K562 (cell line): ENCODE measurements around the gene ABLIM2. TPM values are rescaled to one million over a fixed set of nuclear protein-coding genes. Genes with fewer than 3 reads are reported as not detected.

Source experiments
- ATAC-seq: fragments of 200-7000 bp; cut with Tn5 transposase; 3 replicates; pipeline ENCODE4 v1.9.1; 2020; ENCODE audit warnings: moderate library complexity
- BruUV-seq: library from RNA; stranded (reverse); fragments of 400-500 nt; replicated peaks from 2 replicates; lab custom pipeline; 2021; lab: Mats Ljungman, UMichigan
- CTCF ChIA-PET: fragments of 300-600 bp; formaldehyde crosslinking; extraction: SDS; loops from one replicate; lab custom pipeline; 2021; ENCODE audit warnings: low intra/inter-chr PET ratio; lab: Yijun Ruan, JAX
- POLR2A ChIA-PET: fragments of 300-600, 350-650 bp; sonication (Branson Sonifier 250); formaldehyde crosslinking; extraction: SDS; loops from one replicate; lab custom pipeline; 2021; ENCODE audit warnings: antibody characterized with exemption, inconsistent platforms; lab: Yijun Ruan, JAX
- DNase-seq, 4 experiments: peaks; one replicate each; pipeline versions ENCODE4 v3.0.0 to v3.0.0-alpha.2; 2011 to 2018; ENCODE audit warnings: low spot score in 3 of 4, mixed read lengths in 3 of 4; ENCODE audit errors: extremely low read depth in 1 of 4
- FAIRE-seq: peaks from 2 replicates; lab custom pipeline; 2011; peaks lifted over from hg19 to GRCh38; lab: Jason Lieb, UNC
- H2AFZ ChIP-seq: 2 replicates; pipeline ENCODE4 v1.6.0; 2011; ENCODE audit warnings: low read depth, low read length, control low read depth, inconsistent platforms
- H3K27ac ChIP-seq: fragments of 200-600 bp; 3 replicates; pipeline ENCODE4 v1.8.0; 2011; ENCODE audit warnings: low read depth, mild to moderate bottlenecking, control low read depth, inconsistent platforms, low read length, moderate library complexity, mixed read lengths; ENCODE audit errors: extremely low read depth
- H3K27me3 ChIP-seq, 2 experiments: fragments of 300-600 bp in 1 of 2; 2 replicates in 1 of 2; 3 replicates in 1 of 2; pipeline versions ENCODE4 v1.6.0 to v1.8.0; 2011; ENCODE audit warnings: inconsistent platforms in 2 of 2, low read length in 2 of 2, mild to moderate bottlenecking in 1 of 2, mixed read lengths in 1 of 2, moderate library complexity in 1 of 2; ENCODE audit not compliant: control insufficient read depth in 2 of 2, insufficient read depth in 2 of 2
- H3K36me3 ChIP-seq: fragments of 300-600 bp; 3 replicates; pipeline ENCODE4 v1.8.0; 2011; ENCODE audit warnings: mild to moderate bottlenecking, low read length, inconsistent platforms; ENCODE audit not compliant: control insufficient read depth, insufficient read depth
- H3K4me1 ChIP-seq, 2 experiments: fragments of 200-600 bp in 1 of 2; replicated peaks in 1 of 2; 2 replicates in 1 of 2; 3 replicates in 1 of 2; pipeline versions ENCODE4 v1.5.1 to v1.8.0; 2011; ENCODE audit warnings: inconsistent platforms in 2 of 2, low read length in 2 of 2, mild to moderate bottlenecking in 1 of 2, mixed read lengths in 1 of 2, moderate library complexity in 1 of 2; ENCODE audit not compliant: control insufficient read depth in 2 of 2, insufficient read depth in 2 of 2
- H3K4me2 ChIP-seq: 2 replicates; pipeline ENCODE4 v1.6.1; 2011; ENCODE audit warnings: low read length, control low read depth, inconsistent platforms, mixed read lengths; ENCODE audit not compliant: insufficient read depth
- H3K4me3 ChIP-seq: fragments of 200-600 bp; sonication (generic), shearing (Covaris generic); 2 replicates; pipeline ENCODE4 v1.5.1; 2016; ENCODE audit warnings: control low read depth, inconsistent platforms
- H3K79me2 ChIP-seq: fragments of 200-600 bp; 3 replicates; pipeline ENCODE4 v1.8.0; 2011; ENCODE audit warnings: low read length, inconsistent platforms; ENCODE audit not compliant: control insufficient read depth, insufficient read depth
- H3K9ac ChIP-seq, 2 experiments: 2 replicates each; pipeline versions ENCODE4 v1.6.0 to v1.6.1; 2011; ENCODE audit warnings: low read depth in 2 of 2, low read length in 2 of 2, control low read depth in 1 of 2, inconsistent platforms in 1 of 2, mild to moderate bottlenecking in 1 of 2, mixed read lengths in 1 of 2; ENCODE audit not compliant: insufficient read depth in 1 of 2
- H3K9me1 ChIP-seq: one replicate; pipeline ENCODE4 v1.6.0; 2011; ENCODE audit warnings: inconsistent platforms, mild to moderate bottlenecking, low read length, moderate library complexity; ENCODE audit not compliant: control insufficient read depth, insufficient read depth
- H3K9me3 ChIP-seq: replicated peaks from 2 replicates; pipeline ENCODE4 v1.5.1; 2011; ENCODE audit warnings: low read depth, low read length, inconsistent platforms; ENCODE audit not compliant: control insufficient read depth, insufficient read depth
- H4K20me1 ChIP-seq: replicated peaks from 2 replicates; pipeline ENCODE4 v1.6.1; 2011; ENCODE audit warnings: low read length, inconsistent platforms, mixed read lengths; ENCODE audit not compliant: control insufficient read depth, insufficient read depth
- CBFA2T2 ChIP-seq: fragments of 450-650 bp; conservative IDR thresholded peaks from 2 replicates; pipeline ENCODE4 v1.6.1; 2017; ENCODE audit warnings: mild to moderate bottlenecking
- CHCHD3 ChIP-seq: fragments of 250-450 bp; sonication (Bioruptor Pico); IDR thresholded peaks from 2 replicates; pipeline ENCODE4 v2.1.2; 2022; ENCODE audit warnings: mild to moderate bottlenecking
- DACH1 ChIP-seq: fragments of 450-650 bp; IDR thresholded peaks from 2 replicates; pipeline ENCODE4 v1.6.1; 2018; ENCODE audit not compliant: partially characterized antibody
- HDAC6 ChIP-seq: IDR thresholded peaks from 2 replicates; pipeline ENCODE4 v1.6.1; 2012; ENCODE audit warnings: low read depth, mild to moderate bottlenecking, control low read depth, inconsistent platforms, low read length, moderate library complexity
- HNRNPH1 ChIP-seq: fragments of 200-400 bp; formaldehyde crosslinking; optimal IDR thresholded peaks from 2 replicates; pipeline ENCODE3; 2017; ENCODE audit warnings: low read depth, mild to moderate bottlenecking, low read length, moderate library complexity
- MIER1 ChIP-seq: fragments of 450-650 bp; IDR thresholded peaks from 2 replicates; pipeline ENCODE4 v1.6.1; 2016; ENCODE audit warnings: antibody characterized with exemption, mild to moderate bottlenecking, low read depth
- MXD1 ChIP-seq: fragments of 250-450 bp; sonication (Bioruptor Pico); IDR thresholded peaks from 2 replicates; pipeline ENCODE4 v1.8.0; 2021; ENCODE audit warnings: borderline replicate concordance, mild to moderate bottlenecking, moderate library complexity; ENCODE audit not compliant: poor library complexity, severe bottlenecking
- MYBL2 ChIP-seq, 2 experiments: fragments of 450-650 bp in 1 of 2; sonication (generic) in 1 of 2; formaldehyde crosslinking in 1 of 2; IDR thresholded peaks; 2 replicates each; pipeline versions ENCODE4 v1.6.1 to v1.8.1; 2017 to 2022; ENCODE audit warnings: borderline replicate concordance in 1 of 2, inconsistent platforms in 1 of 2, low read depth in 1 of 2, mild to moderate bottlenecking in 1 of 2, missing genetic modification reagents in 1 of 2, moderate library complexity in 1 of 2
- NCOA4 ChIP-seq: fragments of 450-650 bp; IDR thresholded peaks from 2 replicates; pipeline ENCODE4 v1.6.1; 2018; ENCODE audit warnings: mild to moderate bottlenecking; ENCODE audit not compliant: partially characterized antibody
- POLR3G ChIP-seq: IDR thresholded peaks from 2 replicates; pipeline ENCODE4 v1.6.1; 2011; ENCODE audit not compliant: insufficient read length, insufficient replicate concordance; ENCODE audit errors: extremely low read depth
- RBM22 ChIP-seq: fragments of 200-400 bp; formaldehyde crosslinking; IDR thresholded peaks from 2 replicates; pipeline ENCODE4 v1.6.1; 2018; ENCODE audit warnings: low read length, low read depth; ENCODE audit not compliant: poor library complexity, severe bottlenecking
- RBM34 ChIP-seq: fragments of 200-400 bp; formaldehyde crosslinking; IDR thresholded peaks from 2 replicates; pipeline ENCODE4 v1.6.1; 2018; ENCODE audit warnings: low read length, borderline replicate concordance; ENCODE audit not compliant: insufficient read depth
- RFX1 ChIP-seq: fragments of 450-650 bp; IDR thresholded peaks from 2 replicates; pipeline ENCODE4 v1.6.1; 2016; ENCODE audit warnings: mild to moderate bottlenecking, moderate library complexity
- ZFP1 ChIP-seq: fragments of 450-650 bp; formaldehyde crosslinking; IDR thresholded peaks from 2 replicates; pipeline ENCODE4 v1.4.0; 2020; ENCODE audit warnings: mild to moderate bottlenecking, mixed read lengths
- ZNF224 ChIP-seq: sonication (generic); formaldehyde crosslinking; IDR thresholded peaks from 2 replicates; pipeline ENCODE4 v1.8.0; 2022; ENCODE audit warnings: mild to moderate bottlenecking, missing genetic modification reagents
- ZNF41 ChIP-seq: fragments of 250-450 bp; sonication (Bioruptor Pico); conservative IDR thresholded peaks from 2 replicates; pipeline ENCODE4 v1.4.0; 2020; ENCODE audit warnings: mild to moderate bottlenecking
- WGBS: fragments of 100-300 bp; shearing (Covaris generic); methylation state at CpG from one replicate; pipeline ENCODE4 v1.1.6; 2016; ENCODE audit warnings: low coverage, mixed read lengths; ENCODE audit not compliant: insufficient coverage; ENCODE audit errors: missing lambda C conversion rate; 5-methylcytosine and 5-hydroxymethylcytosine counted together
- in situ Hi-C: fragments of 300-500 bp; cut with MboI; formaldehyde crosslinking; loops from 4 replicates; pipeline ENCODE4 v1.15.0; 2018; ENCODE audit warnings: inconsistent platforms, mixed read lengths
- intact Hi-C: fragments of 100-400 bp; cut with micrococcal nuclease; formaldehyde crosslinking; loops from 2 replicates; pipeline ENCODE4 v1.14.2; 2022
- polyA plus RNA-seq, 8 experiments: library from polyadenylated mRNA; depleted of rRNA in 4 of 8; stranded (reverse) in 5 of 8; unstranded in 3 of 8; fragments of >200 nt; fragmentation: Nextera tagmentation in 2 of 8; fragmentation: Illumina TruSeq in 1 of 8; extraction: Ambion mirVana in 2 of 8; extraction: Trizol in 1 of 8; gene quantifications; 2 replicates each; pipeline versions ENCODE4 v1.2.1 to v1.2.3, GENCODE V29; 2011 to 2014; ENCODE audit warnings: inconsistent platforms in 1 of 8, missing spikeins in 1 of 8
- total RNA-seq, 7 experiments: library from RNA; depleted of rRNA in 6 of 7; stranded (reverse); fragments of >200 nt in 6 of 7; fragmentation: Illumina TruSeq in 2 of 7; extraction: Trizol in 2 of 7; gene quantifications; 2 replicates each; pipeline versions ENCODE4 v1.2.1 to v1.2.3, GENCODE V29; 2011 to 2021; ENCODE audit warnings: low replicate concordance in 1 of 7

ABLIM2 gene
- total and polyA plus RNA-seq, 9 of the 15 experiments (the other 6 are each of a cell fraction or from before 2014, with no cell fraction given), result not detected

- DNase-seq (no peak), FAIRE-seq (no peak), ATAC-seq (no peak)
- Histone ChIP-seq H3K9me3 (no peaks in the 10 kb centered on the region), H3K9ac (no peak overlapping the region), H3K9me1 (no peaks in the 10 kb centered on the region), H3K27me3 (peaks cover 28 to 83% of the 10 kb centered on the region in 2 experiments; a peak in 4 of 5 replicates), H3K4me3 (no peak overlapping the region), H4K20me1 (peaks cover 8% of the 10 kb centered on the region; the same call in 1 of the 2 replicates), H3K27ac (no peak overlapping the region), H3K79me2 (no peaks in the 10 kb centered on the region), H3K4me1 (peaks cover 0 to 5% of the 10 kb centered on the region in 2 experiments; a peak in 2 of 5 replicates), H3K4me2 (no peak overlapping the region), H3K36me3 (no peaks in the 10 kb centered on the region), H2AFZ (no peak overlapping the region)
- no peak for TF ChIP-seq CHCHD3 (CRISPR knock-in tag)
- no peak for TF ChIP-seq MYBL2 (IDR thresholded peaks at IDR 0.05; ENCODE audit: low read depth)
- TF ChIP-seq MYBL2 (CRISPR knock-in tag; IDR thresholded peaks at IDR 0.05; ENCODE audit: borderline replicate concordance), result no peak
- CTCF ChIA-PET, result no interaction called here
- intact Hi-C loops (no loop called here), in situ Hi-C loops (no loop called here)
- under 1% methylated on average over 19 of the region's 20 CpGs for WGBS
- BruUV-seq, result no TSS peak
- POLR2A ChIA-PET, result no interaction called here
Measured at GRCh38 chr4:8108261-8108660, 50.4 kb downstream of the ABLIM2 start.

- Histone ChIP-seq H3K4me3 (no peak overlapping the region), H3K4me1 (peaks cover 0 to 5% of the 10 kb centered on the region in 2 experiments; a peak in 2 of 5 replicates), H3K9ac (no peak overlapping the region), H3K4me2 (no peak overlapping the region), H3K79me2 (no peaks in the 10 kb centered on the region), H3K27ac (no peak overlapping the region), H3K36me3 (no peaks in the 10 kb centered on the region), H3K27me3 (peaks cover 28 to 80% of the 10 kb centered on the region in 2 experiments; a peak in 4 of 5 replicates), H3K9me3 (no peaks in the 10 kb centered on the region), H4K20me1 (peaks cover 4% of the 10 kb centered on the region; the same call in 1 of the 2 replicates), H2AFZ (no peak overlapping the region), H3K9me1 (no peaks in the 10 kb centered on the region)
- no TSS peak for BruUV-seq
- 3% methylated on average over 10 of the region's 11 CpGs for WGBS
- CTCF ChIA-PET, result no interaction called here
- intact Hi-C loops, result no loop called here
- no peak for DNase-seq
- no peak for FAIRE-seq
- POLR2A ChIA-PET, result no interaction called here
- in situ Hi-C loops, result no loop called here
- ATAC-seq, result no peak
- TF ChIP-seq RFX1, result no peak
- no peak for TF ChIP-seq MIER1
- no peak for TF ChIP-seq NCOA4
- no peak for TF ChIP-seq RBM22
- TF ChIP-seq MYBL2 (IDR thresholded peaks at IDR 0.05; ENCODE audit: low read depth), result no peak
- TF ChIP-seq MYBL2 (CRISPR knock-in tag; IDR thresholded peaks at IDR 0.05; ENCODE audit: borderline replicate concordance), result no peak
- no peak for TF ChIP-seq RBM34
- no peak for TF ChIP-seq ZFP1
- no peak for TF ChIP-seq DACH1
- TF ChIP-seq POLR3G, result no peak
- TF ChIP-seq HDAC6, result no peak
- TF ChIP-seq CBFA2T2, result no peak
- TF ChIP-seq ZNF224, result no peak
- no peak for TF ChIP-seq MXD1 (CRISPR knock-in tag)
- TF ChIP-seq HNRNPH1, result no peak
- no peak for TF ChIP-seq ZNF41 (CRISPR knock-in tag)
Measured at GRCh38 chr4:8107146-8107657, 51.4 kb downstream of the ABLIM2 start.
